ENCODE results near the gene COL4A2.

Gene COL4A2

DNA sequence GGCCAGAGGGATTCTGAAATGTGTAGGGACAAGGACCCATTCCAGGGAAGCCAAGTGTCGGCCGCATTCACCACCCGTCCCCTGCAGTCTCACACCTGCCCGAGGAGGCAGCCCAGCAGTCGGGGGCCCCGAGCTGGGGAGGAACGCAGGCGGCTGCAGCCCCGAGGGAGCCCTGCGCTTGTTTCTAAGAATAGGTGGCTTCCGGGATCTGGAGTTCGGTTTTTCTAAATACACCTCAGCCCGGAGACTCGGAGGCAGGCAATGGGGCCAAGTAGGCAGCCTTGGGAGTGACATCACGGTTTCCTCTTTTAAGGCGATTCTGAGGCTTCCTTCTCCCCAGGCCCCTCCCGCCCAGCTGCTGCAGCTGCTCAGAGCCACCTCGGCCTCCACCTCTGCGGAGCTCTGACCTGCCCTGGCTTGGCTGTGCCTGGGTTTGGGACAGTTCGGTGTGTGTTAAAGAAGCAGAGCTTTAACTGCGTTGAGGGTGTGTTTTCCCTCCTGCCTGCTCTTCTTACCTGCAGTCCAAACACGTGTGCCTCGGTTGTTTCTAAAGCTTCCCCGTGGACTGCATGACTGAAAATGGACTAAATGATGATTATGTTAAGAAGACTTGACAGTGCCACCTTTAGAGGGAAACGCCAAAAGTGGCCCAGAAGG, 80.5 kb downstream of the COL4A2 start:
- no peak for TF ChIP-seq CTCF (IDR thresholded peaks at IDR 0.05; ENCODE audit: low read depth, low read length, missing control alignments)
- DNase-seq (ENCODE audit: extremely low read depth, low read depth) = no peak
- H3K4me3 ChIP-seq (replicated peaks; ENCODE audit: low read depth, low read length) = no peak overlapping the region

- no peak for DNase-seq (ENCODE audit: extremely low read depth, low read depth)
- TF ChIP-seq CTCF (IDR thresholded peaks at IDR 0.05; ENCODE audit: low read depth, low read length, missing control alignments) = no peak
- H3K4me3 ChIP-seq (replicated peaks; ENCODE audit: low read depth, low read length) = no peak overlapping the region
These were observed 81.2 kb downstream of the COL4A2 start for GRCh38 chr13:110388108-110388943.

- no peak overlapping the region for H3K4me3 ChIP-seq (replicated peaks; ENCODE audit: low read depth, low read length)
- no peak for TF ChIP-seq CTCF (IDR thresholded peaks at IDR 0.05; ENCODE audit: low read depth, low read length, missing control alignments)
- peak; percentile 92 for DNase-seq (ENCODE audit: extremely low read depth, low read depth)
These were observed 83.5 kb downstream of the COL4A2 start for GRCh38 chr13:110390567-110390966.

GRCh38 chr13:110391273-110391672, 84.2 kb downstream of the COL4A2 start:
- no peak for TF ChIP-seq CTCF (IDR thresholded peaks at IDR 0.05; ENCODE audit: low read depth, low read length, missing control alignments)
- no peak for DNase-seq (ENCODE audit: extremely low read depth, low read depth)
- H3K4me3 ChIP-seq (replicated peaks; ENCODE audit: low read depth, low read length) = no peak overlapping the region

DNA sequence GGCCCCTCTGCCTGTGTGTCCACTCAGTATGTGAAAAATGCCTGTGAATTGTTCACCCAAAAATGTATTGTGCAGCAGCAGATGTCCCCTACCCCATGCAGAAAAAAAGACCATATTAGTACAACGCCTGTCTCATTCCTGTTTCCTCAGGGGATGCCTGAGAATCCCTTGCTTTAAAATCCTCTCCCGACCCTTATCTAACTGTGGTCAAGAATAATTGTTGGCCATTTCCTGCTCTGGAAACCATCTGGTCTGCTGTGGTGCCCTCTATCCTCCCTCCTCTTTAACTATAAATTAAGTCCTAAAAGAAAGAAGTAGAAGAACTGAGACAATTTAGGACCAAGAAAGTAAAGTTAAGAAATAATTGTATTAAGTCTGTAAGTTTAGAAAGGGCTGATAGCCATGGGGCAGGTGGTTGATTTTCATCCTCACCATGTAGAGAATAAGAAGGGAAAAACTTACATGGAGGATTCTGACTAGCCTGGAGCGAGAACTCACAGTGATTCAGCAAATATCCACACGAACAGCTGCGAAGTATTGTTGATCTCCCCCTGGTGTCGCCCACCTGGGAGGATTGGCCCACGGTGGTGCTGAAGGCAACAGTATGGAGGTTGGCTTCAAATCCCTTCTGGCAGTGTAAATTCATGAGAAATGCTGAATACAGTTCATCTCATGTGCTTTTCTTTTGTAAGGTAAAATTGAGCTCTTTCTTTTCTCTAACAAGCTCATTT, 85.6 kb downstream of the COL4A2 start:
- no peak for DNase-seq (ENCODE audit: extremely low read depth, low read depth)
- no peak for TF ChIP-seq CTCF (IDR thresholded peaks at IDR 0.05; ENCODE audit: low read depth, low read length, missing control alignments)
- no peak overlapping the region for H3K4me3 ChIP-seq (replicated peaks; ENCODE audit: low read depth, low read length)

DNA sequence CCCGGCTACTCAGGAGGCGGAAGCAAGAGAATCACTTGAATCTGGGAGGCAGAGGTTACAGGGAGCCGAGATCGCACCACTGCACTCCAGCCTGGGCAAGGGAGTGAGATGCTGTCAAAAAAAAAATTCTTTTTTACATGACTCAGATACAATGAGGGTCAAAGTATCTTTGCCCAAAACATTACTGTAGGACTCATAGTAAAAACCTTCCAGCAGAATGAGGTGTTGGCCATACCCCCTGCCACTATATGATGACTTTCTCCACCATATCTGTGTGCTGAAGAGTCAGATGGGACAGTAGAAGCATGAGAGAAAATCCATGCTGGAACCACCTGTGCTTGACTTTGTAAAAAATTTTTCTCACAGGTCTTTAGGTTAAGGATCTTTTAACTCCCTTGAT, 86.7 kb downstream of the COL4A2 start:
- no peak for TF ChIP-seq CTCF (IDR thresholded peaks at IDR 0.05; ENCODE audit: low read depth, low read length, missing control alignments)
- H3K4me3 ChIP-seq (replicated peaks; ENCODE audit: low read depth, low read length) = no peak overlapping the region
- no peak for DNase-seq (ENCODE audit: extremely low read depth, low read depth)
